IMR-90 (cell line): ENCODE data around the gene OTOA. TPM values are rescaled to one million over a fixed set of nuclear protein-coding genes. Genes with fewer than 3 reads are reported as not detected.

ENCODE experiments used
- ATAC-seq: fragments of 200-7000 bp; cut with Tn5 transposase; 2 replicates; pipeline ENCODE4 v1.9.1; 2020; ENCODE audit warnings: low read depth, mild to moderate bottlenecking, moderate library complexity
- BruUV-seq: library from RNA; stranded (reverse); fragments of 400-500 nt; replicated peaks from 2 replicates; lab custom pipeline; 2021; lab: Mats Ljungman, UMichigan
- CTCF ChIA-PET: fragments of 300-600 bp; formaldehyde crosslinking; extraction: SDS; loops from one replicate; lab custom pipeline; 2021; ENCODE audit warnings: antibody characterized with exemption; lab: Yijun Ruan, JAX
- POLR2A ChIA-PET: fragments of 300-600 bp; sonication (Branson Sonifier 250); formaldehyde crosslinking; loops from one replicate; lab custom pipeline; 2022; ENCODE audit warnings: antibody characterized with exemption; ENCODE audit not compliant: unreplicated experiment; lab: Charles Lee
- DNase-seq: peaks from one replicate; pipeline ENCODE4 v3.0.0; 2013
- H2AFZ ChIP-seq: replicated peaks from 2 replicates; pipeline ENCODE3; 2013; ENCODE audit warnings: low read length, mild to moderate bottlenecking; ENCODE audit not compliant: poor library complexity
- H2AK5ac ChIP-seq: 2 replicates; pipeline ENCODE4 v1.6.1; 2013; ENCODE audit warnings: low read depth, low read length, inconsistent platforms
- H2AK9ac ChIP-seq: replicated peaks from 2 replicates; pipeline ENCODE3; 2013; ENCODE audit warnings: mild to moderate bottlenecking, low read depth, low read length, moderate library complexity; ENCODE audit not compliant: poor library complexity
- H2BK120ac ChIP-seq: 2 replicates; pipeline ENCODE4 v1.6.1; 2013; ENCODE audit warnings: low read depth, low read length, inconsistent platforms
- H2BK15ac ChIP-seq: 3 replicates; pipeline ENCODE4 v1.6.1; 2013; ENCODE audit warnings: low read depth, low read length, inconsistent platforms
- H2BK20ac ChIP-seq: 2 replicates; pipeline ENCODE4 v1.6.1; 2013; ENCODE audit warnings: low read depth, mild to moderate bottlenecking, inconsistent platforms, low read length, moderate library complexity
- H2BK5ac ChIP-seq: 2 replicates; pipeline ENCODE4 v1.6.1; 2013; ENCODE audit warnings: mild to moderate bottlenecking, low read depth, low read length, inconsistent platforms; ENCODE audit not compliant: poor library complexity, severe bottlenecking
- H3K14ac ChIP-seq: replicated peaks from 2 replicates; pipeline ENCODE4 v1.6.1; 2013; ENCODE audit warnings: low read depth, low read length, inconsistent platforms
- H3K18ac ChIP-seq: 2 replicates; pipeline ENCODE4 v1.6.1; 2013; ENCODE audit warnings: low read depth, low read length, control low read depth
- H3K23ac ChIP-seq: 2 replicates; pipeline ENCODE4 v1.6.1; 2013; ENCODE audit warnings: low read depth, low read length, inconsistent platforms
- H3K27ac ChIP-seq: 2 replicates; pipeline ENCODE4 v1.5.1; 2013; ENCODE audit warnings: mild to moderate bottlenecking, control low read depth, low read length; ENCODE audit not compliant: insufficient read depth
- H3K27me3 ChIP-seq: 2 replicates; pipeline ENCODE4 v1.6.1; 2013; ENCODE audit warnings: low read length; ENCODE audit not compliant: control insufficient read depth, insufficient read depth
- H3K36me3 ChIP-seq: 2 replicates; pipeline ENCODE4 v1.6.1; 2013; ENCODE audit warnings: low read length, mixed read lengths; ENCODE audit not compliant: control insufficient read depth, insufficient read depth
- H3K4ac ChIP-seq: 2 replicates; pipeline ENCODE4 v1.6.1; 2013; ENCODE audit warnings: low read depth, low read length, inconsistent platforms
- H3K4me1 ChIP-seq: 2 replicates; pipeline ENCODE4 v1.6.1; 2013; ENCODE audit warnings: low read length, mixed read lengths; ENCODE audit not compliant: control insufficient read depth, insufficient read depth
- H3K4me2 ChIP-seq: 2 replicates; pipeline ENCODE4 v1.6.1; 2013; ENCODE audit warnings: low read depth, mild to moderate bottlenecking, control low read depth, low read length, moderate library complexity
- H3K4me3 ChIP-seq: 2 replicates; pipeline ENCODE4 v1.5.1; 2013; ENCODE audit warnings: low read depth, mild to moderate bottlenecking, control low read depth, low read length, moderate library complexity; ENCODE audit not compliant: insufficient read depth
- H3K56ac ChIP-seq: 2 replicates; pipeline ENCODE4 v1.6.1; 2013; ENCODE audit warnings: low read length, inconsistent platforms; ENCODE audit not compliant: insufficient read depth; ENCODE audit errors: extremely low read depth
- H3K79me1 ChIP-seq, 2 experiments: 2 replicates each; pipeline ENCODE4 v1.6.1; 2013; ENCODE audit warnings: low read length in 2 of 2, inconsistent platforms in 1 of 2, low read depth in 1 of 2
- H3K9ac ChIP-seq: 2 replicates; pipeline ENCODE4 v1.6.1; 2013; ENCODE audit warnings: low read depth, low read length, control low read depth
- H3K9me1 ChIP-seq: 2 replicates; pipeline ENCODE4 v1.6.1; 2013; ENCODE audit warnings: low read length, inconsistent platforms; ENCODE audit not compliant: insufficient read depth
- H3K9me3 ChIP-seq: 2 replicates; pipeline ENCODE4 v1.6.1; 2013; ENCODE audit warnings: low read length; ENCODE audit not compliant: control insufficient read depth, insufficient read depth
- H4K20me1 ChIP-seq: 2 replicates; pipeline ENCODE4 v1.6.1; 2013; ENCODE audit warnings: low read length, inconsistent platforms; ENCODE audit not compliant: insufficient read depth
- H4K5ac ChIP-seq: 2 replicates; pipeline ENCODE4 v1.6.1; 2013; ENCODE audit warnings: mild to moderate bottlenecking, low read depth, low read length, control low read depth
- H4K8ac ChIP-seq, 2 experiments: 2 replicates each; pipeline ENCODE4 v1.6.1; 2013; ENCODE audit warnings: low read depth in 2 of 2, low read length in 2 of 2, control low read depth in 1 of 2, inconsistent platforms in 1 of 2
- H4K91ac ChIP-seq: 2 replicates; pipeline ENCODE4 v1.6.1; 2013; ENCODE audit warnings: low read depth, low read length, inconsistent platforms; ENCODE audit not compliant: insufficient read depth
- BHLHE40 ChIP-seq: fragments of 150-350 bp; IDR thresholded peaks from 2 replicates; pipeline ENCODE4 v1.6.1; 2016; ENCODE audit warnings: mild to moderate bottlenecking, low read depth, low read length
- CEBPB ChIP-seq: IDR thresholded peaks from 2 replicates; pipeline ENCODE4 v1.6.1; 2012; ENCODE audit warnings: low read depth, low read length, improper control_type of control experiment
- ELK1 ChIP-seq: fragments of 150-350 bp; IDR thresholded peaks from 2 replicates; pipeline ENCODE4 v1.6.1; 2016; ENCODE audit warnings: low read depth, mild to moderate bottlenecking, low read length, moderate library complexity, borderline replicate concordance
- FOS ChIP-seq: fragments of 150-350 bp; IDR thresholded peaks from 2 replicates; pipeline ENCODE4 v1.6.1; 2016; ENCODE audit warnings: low read depth, low read length
- MAFK ChIP-seq: IDR thresholded peaks from 2 replicates; pipeline ENCODE4 v1.6.1; 2012; ENCODE audit warnings: low read depth, low read length, improper control_type of control experiment
- MAZ ChIP-seq: IDR thresholded peaks from 2 replicates; pipeline ENCODE4 v1.6.1; 2012; ENCODE audit warnings: low read depth, mild to moderate bottlenecking, low read length, improper control_type of control experiment, moderate library complexity, borderline replicate concordance
- MXI1 ChIP-seq: IDR thresholded peaks from 2 replicates; pipeline ENCODE4 v1.6.1; 2012; ENCODE audit warnings: low read depth, mild to moderate bottlenecking, low read length, moderate library complexity, borderline replicate concordance
- NFE2L2 ChIP-seq: fragments of 150-350 bp; IDR thresholded peaks from 2 replicates; pipeline ENCODE4 v1.6.1; 2016; ENCODE audit warnings: low read depth, mild to moderate bottlenecking, low read length
- POLR2A ChIP-seq: IDR thresholded peaks from 2 replicates; pipeline ENCODE4 v1.6.1; 2012; ENCODE audit warnings: mild to moderate bottlenecking, low read depth, low read length
- RAD21 ChIP-seq: IDR thresholded peaks from 2 replicates; pipeline ENCODE4 v1.6.1; 2012; ENCODE audit warnings: low read length, improper control_type of control experiment
- RCOR1 ChIP-seq: IDR thresholded peaks from 2 replicates; pipeline ENCODE4 v1.6.1; 2012; ENCODE audit warnings: mild to moderate bottlenecking, low read length, improper control_type of control experiment; ENCODE audit not compliant: insufficient replicate concordance
- RFX5 ChIP-seq: IDR thresholded peaks from 2 replicates; pipeline ENCODE4 v1.8.0; 2012; ENCODE audit warnings: low read depth, mild to moderate bottlenecking, low read length, moderate library complexity
- SMC3 ChIP-seq: fragments of 150-350 bp; IDR thresholded peaks from 2 replicates; pipeline ENCODE4 v1.6.1; 2016; ENCODE audit warnings: low read depth, mild to moderate bottlenecking, antibody characterized with exemption, low read length, moderate library complexity
- USF2 ChIP-seq: fragments of 150-350 bp; IDR thresholded peaks from 2 replicates; pipeline ENCODE4 v1.6.1; 2017; ENCODE audit warnings: mild to moderate bottlenecking, antibody characterized with exemption, low read length, low read depth
- WGBS, 2 experiments: methylation state at CpG; one replicate each; pipeline versions ENCODE4 v1.1.5 to v1.1.7; 2013; ENCODE audit warnings: missing lambda C conversion rate in 2 of 2; ENCODE audit not compliant: insufficient read length in 1 of 2; ENCODE audit errors: extremely low coverage in 2 of 2; 5-methylcytosine and 5-hydroxymethylcytosine counted together
- dilution Hi-C: fragments of 300-500 bp; cut with HindIII; formaldehyde crosslinking; loops from one replicate; pipeline ENCODE4 v1.14.3; 2018; ENCODE audit warnings: low sequenced_read_pairs; ENCODE audit not compliant: unreplicated experiment
- in situ Hi-C: fragments of 300-500 bp; cut with MboI; formaldehyde crosslinking; loops from 3 replicates; pipeline ENCODE4 v1.14.3; 2019; ENCODE audit warnings: low sequenced_read_pairs, inconsistent platforms, mixed read lengths
- intact Hi-C: fragments of 100-400 bp; cut with micrococcal nuclease; formaldehyde crosslinking; loops from 2 replicates; pipeline ENCODE4 v1.10.0; 2022
- polyA plus RNA-seq, 3 experiments: library from polyadenylated mRNA; depleted of rRNA; stranded (reverse); fragments of >200 nt; gene quantifications; 2 replicates each; pipeline ENCODE4 v1.2.3, GENCODE V29; 2012; ENCODE audit warnings: low replicate concordance in 1 of 3
- total RNA-seq: library from RNA; depleted of rRNA; stranded (reverse); fragments of >200 nt; gene quantifications from 2 replicates; pipeline ENCODE4 v1.2.3, GENCODE V29; 2012
- TF ChIP-seq, protein P1 (sequence below): conservative IDR thresholded peaks from 2 replicates; pipeline ENCODE4 v1.5.1; 2012; ENCODE audit warnings: mild to moderate bottlenecking, low read depth, low read length, improper control_type of control experiment

OTOA gene
- total and polyA plus RNA-seq, 2 of the 4 experiments (the other 2 are of a cell fraction), result 0.02 TPM; not detected in 1

GRCh38 chr16:21722771-21723455 is 59.1 kb downstream of the OTOA start:
- Histone ChIP-seq H2AFZ (no peak overlapping the region), H3K27ac (no peak overlapping the region), H3K18ac (no peak overlapping the region), H4K91ac (no peak overlapping the region), H3K27me3 (peaks cover 2% of the 10 kb centered on the region), H3K4me2 (no peak overlapping the region), H3K9me1 (no peaks in the 10 kb centered on the region), H3K9me3 (no peaks in the 10 kb centered on the region), H2AK9ac (no peak overlapping the region), H2BK20ac (no peak overlapping the region), H2BK15ac (no peak overlapping the region), H3K36me3 (no peaks in the 10 kb centered on the region), H3K4me3 (no peak overlapping the region), H3K14ac (no peak overlapping the region), H3K4ac (no peak overlapping the region), H3K23ac (no peak overlapping the region), H3K9ac (no peak overlapping the region), H4K5ac (no peak overlapping the region), H4K20me1 (no peaks in the 10 kb centered on the region), H3K79me1 (no peaks in the 10 kb centered on the region), H2BK5ac (no peak overlapping the region), H3K56ac (no peak overlapping the region), H4K8ac (no peak overlapping the region), H3K4me1 (no peaks in the 10 kb centered on the region), H2AK5ac (no peak overlapping the region), H2BK120ac (no peak overlapping the region)
- in situ Hi-C loops, result loop anchor here (10.0 kb wide), 1 partner anchor 48 kb away; no protein-coding TSS in a partner anchor
- TF ChIP-seq MXI1 (no peak), FOS (no peak), MAZ (no peak), NFE2L2 (no peak), BHLHE40 (no peak), ELK1 (no peak), CEBPB (no peak), USF2 (no peak), RAD21 (no peak), RFX5 (no peak), POLR2A (no peak), RCOR1 (no peak), SMC3 (no peak), MAFK (no peak)
- TF ChIP-seq, protein P1, sequence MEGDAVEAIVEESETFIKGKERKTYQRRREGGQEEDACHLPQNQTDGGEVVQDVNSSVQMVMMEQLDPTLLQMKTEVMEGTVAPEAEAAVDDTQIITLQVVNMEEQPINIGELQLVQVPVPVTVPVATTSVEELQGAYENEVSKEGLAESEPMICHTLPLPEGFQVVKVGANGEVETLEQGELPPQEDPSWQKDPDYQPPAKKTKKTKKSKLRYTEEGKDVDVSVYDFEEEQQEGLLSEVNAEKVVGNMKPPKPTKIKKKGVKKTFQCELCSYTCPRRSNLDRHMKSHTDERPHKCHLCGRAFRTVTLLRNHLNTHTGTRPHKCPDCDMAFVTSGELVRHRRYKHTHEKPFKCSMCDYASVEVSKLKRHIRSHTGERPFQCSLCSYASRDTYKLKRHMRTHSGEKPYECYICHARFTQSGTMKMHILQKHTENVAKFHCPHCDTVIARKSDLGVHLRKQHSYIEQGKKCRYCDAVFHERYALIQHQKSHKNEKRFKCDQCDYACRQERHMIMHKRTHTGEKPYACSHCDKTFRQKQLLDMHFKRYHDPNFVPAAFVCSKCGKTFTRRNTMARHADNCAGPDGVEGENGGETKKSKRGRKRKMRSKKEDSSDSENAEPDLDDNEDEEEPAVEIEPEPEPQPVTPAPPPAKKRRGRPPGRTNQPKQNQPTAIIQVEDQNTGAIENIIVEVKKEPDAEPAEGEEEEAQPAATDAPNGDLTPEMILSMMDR, result no peak
- no CpG with 5 or more reads among the region's 7 CpGs for WGBS, 2 experiments
- POLR2A ChIA-PET, result interaction anchor here (0.6 kb wide), 1 partner anchor 17 kb away, joined by 4 read pairs; no protein-coding TSS in a partner anchor
- dilution Hi-C loops, result no loop called here
- ATAC-seq, result no peak
- intact Hi-C loops, result no loop called here
- CTCF ChIA-PET, result no interaction called here
- DNase-seq, result no peak
- no TSS peak for BruUV-seq
